ENCODE results near the gene RASD1. TPM values are rescaled to one million over a fixed set of nuclear protein-coding genes. Genes with fewer than 3 reads are reported as not detected.

Gene RASD1
- total and polyA plus RNA-seq, 11 donors, result 1.5 to 79.2 (median 17.5) TPM

- ATAC-seq, result no peak
- no peak overlapping the region for H3K4me3 ChIP-seq
- no peaks in the 10 kb centered on the region for H3K27me3 ChIP-seq
- 83 to 93% (median 87%) methylated on average over 4 of the region's 4 CpGs for WGBS, 4 donors
- intact Hi-C loops (cut with DNase I), result no loop called here
- no peak for DNase-seq
- H3K27ac ChIP-seq, result no peak overlapping the region
- TF ChIP-seq, protein P1, sequence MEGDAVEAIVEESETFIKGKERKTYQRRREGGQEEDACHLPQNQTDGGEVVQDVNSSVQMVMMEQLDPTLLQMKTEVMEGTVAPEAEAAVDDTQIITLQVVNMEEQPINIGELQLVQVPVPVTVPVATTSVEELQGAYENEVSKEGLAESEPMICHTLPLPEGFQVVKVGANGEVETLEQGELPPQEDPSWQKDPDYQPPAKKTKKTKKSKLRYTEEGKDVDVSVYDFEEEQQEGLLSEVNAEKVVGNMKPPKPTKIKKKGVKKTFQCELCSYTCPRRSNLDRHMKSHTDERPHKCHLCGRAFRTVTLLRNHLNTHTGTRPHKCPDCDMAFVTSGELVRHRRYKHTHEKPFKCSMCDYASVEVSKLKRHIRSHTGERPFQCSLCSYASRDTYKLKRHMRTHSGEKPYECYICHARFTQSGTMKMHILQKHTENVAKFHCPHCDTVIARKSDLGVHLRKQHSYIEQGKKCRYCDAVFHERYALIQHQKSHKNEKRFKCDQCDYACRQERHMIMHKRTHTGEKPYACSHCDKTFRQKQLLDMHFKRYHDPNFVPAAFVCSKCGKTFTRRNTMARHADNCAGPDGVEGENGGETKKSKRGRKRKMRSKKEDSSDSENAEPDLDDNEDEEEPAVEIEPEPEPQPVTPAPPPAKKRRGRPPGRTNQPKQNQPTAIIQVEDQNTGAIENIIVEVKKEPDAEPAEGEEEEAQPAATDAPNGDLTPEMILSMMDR (IDR thresholded peaks at IDR 0.05), result no peak
- TF ChIP-seq POLR2A (IDR thresholded peaks at IDR 0.05), result no peak
- H3K4me1 ChIP-seq, result peaks cover 0 to 43% (median 15%) of the 10 kb centered on the region in 12 donors
- peaks cover 0 to 6% (median 0%) of the 10 kb centered on the region in 12 donors for H3K9me3 ChIP-seq
- no peaks in the 10 kb centered on the region for H3K36me3 ChIP-seq
Observed at GRCh38 chr17:17531156-17531555, 35.0 kb upstream of the RASD1 start.

DNA sequence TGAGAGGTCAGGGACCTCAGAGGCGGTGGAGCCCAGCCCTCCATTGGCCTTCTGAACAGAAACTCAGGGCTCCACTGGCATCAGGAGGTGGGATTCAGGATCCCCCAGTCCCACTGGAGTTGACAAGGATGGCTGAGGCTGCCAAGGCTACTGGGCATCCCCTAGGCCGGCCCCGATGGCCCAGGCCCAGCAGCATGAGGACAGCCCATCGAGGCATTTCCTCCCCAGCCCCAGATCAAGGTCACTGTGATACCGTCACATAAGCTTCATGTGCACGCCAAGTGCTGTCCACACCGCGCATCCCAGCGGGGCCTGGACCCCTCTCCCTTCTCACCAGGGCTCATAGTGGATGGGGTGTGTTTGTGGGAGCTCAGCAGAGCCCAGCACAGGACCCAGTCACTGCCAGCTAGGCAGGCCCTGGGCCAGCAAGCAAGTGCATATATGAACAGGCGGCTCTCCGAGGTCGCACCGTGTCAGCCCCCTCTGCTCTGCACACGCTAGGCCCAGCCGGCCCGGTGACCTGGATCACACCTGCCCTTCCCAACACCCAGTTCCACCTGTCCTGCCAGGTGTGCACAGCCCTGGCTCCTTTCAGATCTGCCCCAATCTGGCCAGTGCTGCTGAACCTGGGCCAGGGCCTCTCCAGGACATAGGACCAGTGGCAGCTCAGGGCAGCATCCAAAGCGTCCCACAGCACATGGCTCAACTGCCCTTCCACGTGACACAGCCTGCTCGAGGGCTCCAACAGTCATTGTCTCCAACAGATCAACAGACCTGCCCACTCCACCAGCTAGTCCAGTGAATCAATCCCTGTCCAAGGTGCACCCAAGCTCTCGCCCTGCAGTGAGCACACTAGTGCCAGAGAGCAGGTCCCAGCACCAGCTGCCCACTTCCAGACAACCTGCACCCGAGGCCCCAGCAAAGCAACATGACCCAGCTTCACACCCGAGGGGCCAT is 32.8 kb upstream of the RASD1 start:
- Histone ChIP-seq H3K4me3 (no peak overlapping the region), H3K4me1 (peaks cover 0 to 41% (median 14%) of the 10 kb centered on the region in 12 donors), H3K27me3 (no peaks in the 10 kb centered on the region), H3K27ac (peak overlapping the region in 2 of 12 donors; percentile 5 to 85), H3K36me3 (no peaks in the 10 kb centered on the region), H3K9me3 (peaks cover 0 to 6% (median 0%) of the 10 kb centered on the region in 12 donors)
- TF ChIP-seq, protein P1 (IDR thresholded peaks at IDR 0.05), result no peak
- TF ChIP-seq POLR2A (IDR thresholded peaks at IDR 0.05), result no peak
- intact Hi-C loops (cut with DNase I), result loop anchor here in 1 of 10 donors (5.0 kb wide), 1 partner anchor 38 kb away; no protein-coding TSS in a partner anchor
- 66 to 73% (median 70%) methylated on average over 7 to 22 of the region's 22 CpGs for WGBS, 4 donors
- DNase-seq, result peak in 2 of 5 donors; percentile 44 to 54
- ATAC-seq, result peak; percentile 15 to 50 (median 32)

DNA sequence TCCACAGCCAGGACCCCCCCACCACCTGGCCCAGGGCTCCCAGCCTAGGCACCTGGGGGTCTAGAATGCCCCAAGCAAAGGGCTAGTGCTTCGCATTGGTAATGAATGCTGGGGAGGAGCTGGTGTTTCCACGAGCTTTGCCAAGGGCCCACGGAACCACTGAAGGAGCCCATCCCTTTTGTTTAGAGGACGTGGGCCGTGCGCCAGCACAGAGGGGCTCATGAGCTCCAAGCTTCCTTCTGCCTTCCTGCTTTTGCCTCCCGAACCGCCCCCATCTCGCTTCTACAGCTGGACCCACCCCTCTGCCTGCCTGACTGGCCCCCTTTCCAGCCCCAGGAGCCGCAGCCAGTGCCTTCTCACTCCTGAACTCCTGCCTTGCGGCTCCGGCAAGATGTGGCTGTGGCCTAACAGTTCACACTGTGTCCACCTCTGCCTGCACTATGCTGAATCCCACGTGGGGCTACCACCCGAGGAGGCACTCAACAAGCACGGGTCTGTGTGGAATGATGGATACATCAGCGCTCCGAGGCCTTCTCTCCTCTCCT is 31.8 kb upstream of the RASD1 start:
- peak in 1 of 5 donors; percentile 19 for DNase-seq
- H3K9me3 ChIP-seq, result peaks cover 0 to 6% (median 0%) of the 10 kb centered on the region in 12 donors
- no peak for ATAC-seq
- intact Hi-C loops (cut with DNase I), result loop anchor here in 1 of 10 donors (5.0 kb wide), 1 partner anchor 39 kb away; no protein-coding TSS in a partner anchor
- H3K36me3 ChIP-seq, result no peaks in the 10 kb centered on the region
- H3K27me3 ChIP-seq, result no peaks in the 10 kb centered on the region
- H3K4me3 ChIP-seq, result no peak overlapping the region
- TF ChIP-seq, protein P1 (IDR thresholded peaks at IDR 0.05), result no peak
- TF ChIP-seq POLR2A (IDR thresholded peaks at IDR 0.05), result no peak
- 85 to 90% (median 87%) methylated on average over 15 to 17 of the region's 17 CpGs for WGBS, 4 donors
- peaks cover 0 to 41% (median 14%) of the 10 kb centered on the region in 12 donors for H3K4me1 ChIP-seq
- H3K27ac ChIP-seq, result peak overlapping the region in 6 of 12 donors; percentile 72 to 85 (median 78)

DNA sequence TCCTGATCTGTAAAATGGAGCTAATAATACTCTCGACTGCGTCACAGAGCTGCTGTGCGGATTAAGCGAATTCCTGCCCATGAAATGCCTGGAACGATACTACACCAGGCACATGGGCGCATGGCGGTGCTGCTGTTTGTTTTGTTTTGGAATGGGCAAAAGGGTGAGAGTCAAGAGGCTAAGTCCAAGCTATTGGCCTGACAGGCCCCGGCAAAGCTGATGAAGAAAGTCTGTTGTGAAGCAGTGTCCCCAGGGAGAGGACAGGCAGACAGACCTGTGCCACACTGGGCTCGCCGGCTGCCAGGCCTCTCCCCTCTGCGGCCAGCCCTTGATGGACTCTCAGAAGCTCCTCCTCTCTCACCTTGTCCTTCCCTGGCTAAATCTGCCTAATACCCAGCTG is 31.3 kb upstream of the RASD1 start:
- ATAC-seq (peak in 3 of 4 donors; percentile 16 to 33 (median 30)), DNase-seq (no peak)
- H3K27me3 ChIP-seq, result no peaks in the 10 kb centered on the region
- peak overlapping the region in 8 of 12 donors; percentile 56 to 85 (median 74) for H3K27ac ChIP-seq
- intact Hi-C loops (cut with DNase I), result loop anchor here in 1 of 10 donors (5.0 kb wide), 1 partner anchor 40 kb away; no protein-coding TSS in a partner anchor
- no peaks in the 10 kb centered on the region for H3K36me3 ChIP-seq
- peaks cover 0 to 3% (median 0%) of the 10 kb centered on the region in 12 donors for H3K9me3 ChIP-seq
- 74 to 83% (median 78%) methylated on average over 11 of the region's 11 CpGs for WGBS, 4 donors
- peaks cover 0 to 41% (median 14%) of the 10 kb centered on the region in 12 donors for H3K4me1 ChIP-seq
- no peak for TF ChIP-seq POLR2A (IDR thresholded peaks at IDR 0.05)
- TF ChIP-seq, protein P1 (IDR thresholded peaks at IDR 0.05), result no peak
- no peak overlapping the region for H3K4me3 ChIP-seq
